WERI-Rb-1 (cell line): ENCODE data around the gene EPB41L2.

Experiments
- DNase-seq: peaks from one replicate; pipeline ENCODE4 v3.0.0-alpha.2; 2020
- H3K27ac ChIP-seq: fragments of 250-450 bp; sonication (Bioruptor Pico); 2 replicates; pipeline ENCODE4 v1.5.1; 2020; ENCODE audit warnings: mild to moderate bottlenecking, moderate library complexity
- H3K27me3 ChIP-seq: fragments of 250-450 bp; sonication (Bioruptor Pico); 2 replicates; pipeline ENCODE4 v1.5.1; 2021; ENCODE audit warnings: mild to moderate bottlenecking, low read depth, moderate library complexity; ENCODE audit not compliant: insufficient read depth, severe bottlenecking
- H3K36me3 ChIP-seq: fragments of 250-450 bp; sonication (Bioruptor Pico); 2 replicates; pipeline ENCODE4 v1.5.1; 2020; ENCODE audit warnings: mild to moderate bottlenecking, moderate library complexity
- H3K4me3 ChIP-seq: 2 replicates; pipeline ENCODE4 v1.5.1; 2011; ENCODE audit warnings: low read depth, mild to moderate bottlenecking, control low read depth, low read length
- H3K9me3 ChIP-seq: fragments of 250-450 bp; sonication (Bioruptor Pico); 2 replicates; pipeline ENCODE4 v1.5.1; 2021; ENCODE audit warnings: mild to moderate bottlenecking, moderate library complexity; ENCODE audit not compliant: severe bottlenecking
- TF ChIP-seq, protein P1 (sequence below): IDR thresholded peaks from 2 replicates; pipeline ENCODE4 v1.5.1; 2011; ENCODE audit warnings: low read depth, mild to moderate bottlenecking, control low read depth, inconsistent platforms, low read length

Gene EPB41L2

DNA sequence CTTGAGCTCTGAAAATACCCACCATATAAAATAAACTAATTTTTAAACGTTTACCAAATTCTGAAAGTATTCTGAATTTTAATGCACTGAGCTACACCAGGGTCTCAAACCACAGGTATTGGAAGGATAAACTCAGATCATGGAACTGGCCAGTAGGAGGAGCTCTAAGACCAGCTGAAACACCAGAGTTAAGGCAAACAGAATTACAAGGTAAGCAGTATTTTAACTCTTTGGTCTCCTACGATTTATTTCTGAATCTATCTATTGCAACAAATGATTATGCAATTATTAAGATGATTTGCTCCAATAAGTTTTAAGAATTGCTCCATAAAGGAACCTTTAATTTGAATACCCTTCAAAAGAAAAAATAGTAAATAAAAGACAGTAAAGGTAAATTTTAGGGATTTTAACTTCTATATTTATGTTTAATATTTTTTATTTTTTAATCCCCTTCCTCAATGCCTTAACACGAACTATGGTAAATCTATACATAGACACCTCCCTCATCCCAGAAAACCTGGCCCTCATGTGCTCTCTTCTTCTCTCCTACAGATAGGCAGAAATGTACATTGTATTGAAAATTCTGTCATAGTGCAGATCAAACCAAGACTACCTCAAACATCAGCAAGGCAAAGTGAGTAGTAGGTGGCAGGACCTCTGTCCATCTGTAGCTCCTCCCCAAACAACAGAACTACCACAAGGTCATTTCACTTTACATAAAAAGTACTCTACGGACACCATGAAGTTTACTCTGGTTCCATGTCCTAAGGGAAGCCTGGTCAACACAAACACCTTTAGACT lies 177.5 kb downstream of the EPB41L2 start:
- Histone ChIP-seq H3K4me3 (no peak overlapping the region), H3K9me3 (no peaks in the 10 kb centered on the region), H3K27ac (no peak overlapping the region), H3K36me3 (no peaks in the 10 kb centered on the region), H3K27me3 (no peaks in the 10 kb centered on the region)
- DNase-seq = peak; percentile 72
- TF ChIP-seq, protein P1, sequence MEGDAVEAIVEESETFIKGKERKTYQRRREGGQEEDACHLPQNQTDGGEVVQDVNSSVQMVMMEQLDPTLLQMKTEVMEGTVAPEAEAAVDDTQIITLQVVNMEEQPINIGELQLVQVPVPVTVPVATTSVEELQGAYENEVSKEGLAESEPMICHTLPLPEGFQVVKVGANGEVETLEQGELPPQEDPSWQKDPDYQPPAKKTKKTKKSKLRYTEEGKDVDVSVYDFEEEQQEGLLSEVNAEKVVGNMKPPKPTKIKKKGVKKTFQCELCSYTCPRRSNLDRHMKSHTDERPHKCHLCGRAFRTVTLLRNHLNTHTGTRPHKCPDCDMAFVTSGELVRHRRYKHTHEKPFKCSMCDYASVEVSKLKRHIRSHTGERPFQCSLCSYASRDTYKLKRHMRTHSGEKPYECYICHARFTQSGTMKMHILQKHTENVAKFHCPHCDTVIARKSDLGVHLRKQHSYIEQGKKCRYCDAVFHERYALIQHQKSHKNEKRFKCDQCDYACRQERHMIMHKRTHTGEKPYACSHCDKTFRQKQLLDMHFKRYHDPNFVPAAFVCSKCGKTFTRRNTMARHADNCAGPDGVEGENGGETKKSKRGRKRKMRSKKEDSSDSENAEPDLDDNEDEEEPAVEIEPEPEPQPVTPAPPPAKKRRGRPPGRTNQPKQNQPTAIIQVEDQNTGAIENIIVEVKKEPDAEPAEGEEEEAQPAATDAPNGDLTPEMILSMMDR = peak; percentile 65

DNA sequence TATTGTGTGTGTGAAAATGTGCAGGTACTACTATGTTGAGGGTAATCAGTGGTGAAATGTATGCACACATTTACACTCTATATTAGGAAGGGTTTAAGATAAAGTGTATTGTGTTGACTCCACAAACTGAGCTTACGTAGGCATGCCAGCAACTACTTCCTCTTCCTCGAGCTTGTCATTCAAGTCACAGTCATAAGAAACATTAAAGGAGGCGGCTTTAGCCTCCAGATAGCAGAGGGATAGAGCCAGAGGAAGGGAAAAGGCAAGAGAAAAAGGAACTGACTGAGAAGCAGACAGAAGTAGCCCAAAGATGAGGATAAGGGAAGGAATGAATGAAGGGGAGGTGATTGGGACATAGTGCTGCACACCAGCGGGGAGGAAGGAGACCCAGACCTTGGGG lies 180.7 kb downstream of the EPB41L2 start:
- no peaks in the 10 kb centered on the region for H3K36me3 ChIP-seq

DNA sequence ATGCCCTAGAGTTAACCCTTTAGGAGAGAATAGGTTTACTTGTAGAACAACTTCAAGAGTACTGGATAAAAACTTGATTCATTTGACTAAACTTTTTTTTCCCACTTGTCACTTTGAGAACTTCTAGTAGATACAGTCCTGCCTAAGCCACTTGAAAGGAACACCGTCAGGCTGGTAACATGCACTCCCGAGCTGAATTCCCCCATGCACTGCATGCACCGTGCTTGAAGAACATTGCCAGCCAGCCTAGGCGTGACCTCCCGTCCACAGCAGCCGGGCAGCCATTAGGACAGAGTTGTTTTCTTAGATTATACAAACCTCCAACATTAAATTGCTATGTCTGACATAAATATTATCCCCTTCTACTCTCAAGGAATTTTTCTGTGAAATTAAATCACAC lies 183.2 kb downstream of the EPB41L2 start:
- Histone ChIP-seq H3K36me3 (no peaks in the 10 kb centered on the region), H3K27ac (no peak overlapping the region), H3K9me3 (no peaks in the 10 kb centered on the region), H3K4me3 (no peak overlapping the region), H3K27me3 (no peaks in the 10 kb centered on the region)
- TF ChIP-seq, protein P1 = no peak
- no peak for DNase-seq

More for the DNA sequence above, 180.7 kb downstream of the EPB41L2 start:
- Histone ChIP-seq H3K27ac (no peak overlapping the region), H3K9me3 (no peaks in the 10 kb centered on the region), H3K27me3 (no peaks in the 10 kb centered on the region), H3K4me3 (no peak overlapping the region)
- DNase-seq = no peak
- TF ChIP-seq, protein P1 = no peak

GRCh38 chr6:130873746-130874145 lies 189.3 kb downstream of the EPB41L2 start:
- Histone ChIP-seq H3K9me3 (no peaks in the 10 kb centered on the region), H3K27ac (no peak overlapping the region), H3K27me3 (no peaks in the 10 kb centered on the region), H3K4me3 (no peak overlapping the region), H3K36me3 (no peaks in the 10 kb centered on the region)
- DNase-seq = no peak
- TF ChIP-seq, protein P1 = no peak

DNA sequence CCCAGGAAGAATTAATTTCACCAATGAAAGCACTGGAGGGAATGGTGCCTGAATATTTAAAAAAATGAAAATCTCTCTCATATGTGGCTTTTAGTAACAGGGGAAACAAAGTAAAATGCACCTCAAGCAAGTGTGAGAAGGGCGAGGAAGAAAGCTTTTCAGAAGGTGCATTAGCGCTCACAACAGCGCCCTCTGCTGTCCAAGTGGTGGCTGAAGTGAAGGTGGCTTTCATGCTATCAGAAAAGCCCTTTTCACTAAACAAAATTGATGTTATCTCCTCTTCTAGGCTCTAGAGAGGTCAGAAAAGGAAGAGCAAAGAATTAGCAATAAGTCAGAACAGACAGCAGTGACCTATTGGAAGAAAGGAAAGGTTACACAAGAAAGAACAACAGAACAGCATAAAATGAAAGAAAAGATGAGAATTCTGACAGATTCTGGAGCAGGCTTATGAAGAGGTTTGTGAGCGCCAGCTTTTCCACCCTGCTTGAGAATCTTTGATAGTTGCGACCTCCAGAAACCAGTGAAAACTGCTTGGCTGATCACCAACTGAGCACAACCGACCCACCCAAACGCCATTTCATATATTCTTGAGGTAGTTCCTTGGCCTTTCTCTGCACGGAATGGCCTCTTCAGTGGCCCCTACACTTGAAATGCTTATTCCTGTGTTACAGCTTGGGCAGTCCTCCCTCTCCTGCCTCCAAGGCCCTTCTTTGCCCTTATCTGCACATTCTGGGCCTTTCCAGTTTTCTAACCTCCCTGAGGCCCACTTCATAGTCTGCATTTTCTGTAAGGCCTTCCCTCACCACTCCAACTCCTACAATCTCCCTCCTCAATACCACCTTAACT lies 190.6 kb downstream of the EPB41L2 start:
- H3K27me3 ChIP-seq = no peaks in the 10 kb centered on the region
- no peaks in the 10 kb centered on the region for H3K36me3 ChIP-seq
- no peak overlapping the region for H3K4me3 ChIP-seq
- no peak overlapping the region for H3K27ac ChIP-seq
- DNase-seq = peak; percentile 69
- no peaks in the 10 kb centered on the region for H3K9me3 ChIP-seq
- TF ChIP-seq, protein P1 = peak; percentile 93
